Activated T-cell treated with anti-CD3 and anti-CD28 coated beads for 48 hours (primary cell): Measurements from ENCODE around the gene PAOX.
"Not testable (repeated sequence)": the region's sequence is repeated elsewhere in the genome, so short reads cannot be mapped to it uniquely, and the experiment has no call there.

Source experiments
- DNase-seq: peaks from one replicate; pipeline ENCODE4 v3.0.0-alpha.2; 2020; ENCODE audit warnings: low read depth

Gene PAOX

DNA sequence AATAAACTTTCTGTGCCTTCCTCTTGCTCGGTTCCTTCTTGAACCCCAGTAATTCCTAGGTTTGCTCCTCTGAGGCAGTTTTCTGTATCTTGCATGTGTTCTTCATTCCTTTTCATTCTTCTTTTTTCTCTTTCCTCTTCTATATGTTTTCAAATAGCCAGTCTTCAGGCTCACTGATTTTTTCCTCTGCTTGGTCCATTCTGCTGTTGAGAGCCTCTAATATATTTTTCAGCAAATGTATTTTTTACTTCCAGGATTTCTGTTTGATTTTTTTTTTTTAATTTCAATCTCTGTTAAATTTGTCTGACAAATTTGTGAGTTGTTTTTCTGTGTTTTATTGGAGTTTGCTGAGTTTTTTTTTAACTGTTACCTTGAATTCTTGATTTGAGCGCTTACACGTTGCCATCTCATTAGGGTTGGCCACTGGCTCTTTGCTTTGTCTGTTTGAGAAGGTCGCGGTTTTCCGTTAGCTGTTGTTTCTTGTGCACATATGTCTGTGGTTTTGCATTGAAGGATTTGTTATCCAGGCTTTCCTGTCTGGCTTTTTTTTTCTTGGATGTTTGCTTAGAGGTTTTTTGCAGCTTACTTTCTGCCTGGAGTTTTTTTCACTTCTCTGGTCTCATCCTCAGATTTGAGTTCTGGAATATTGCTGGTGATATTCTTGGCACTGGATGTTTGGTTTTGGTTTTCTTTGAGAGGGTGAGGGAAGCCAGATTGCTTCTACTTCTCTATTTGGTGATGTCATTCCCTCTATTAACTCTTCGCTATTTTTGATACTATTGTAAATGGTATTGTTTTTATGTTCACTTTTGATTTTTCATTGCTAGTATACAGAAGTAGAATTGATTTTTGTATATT is 32.7 kb downstream of the PAOX start:
- no peak for DNase-seq

GRCh38 chr10:133412381-133412711 is 33.3 kb downstream of the PAOX start:
- DNase-seq: no peak

DNA sequence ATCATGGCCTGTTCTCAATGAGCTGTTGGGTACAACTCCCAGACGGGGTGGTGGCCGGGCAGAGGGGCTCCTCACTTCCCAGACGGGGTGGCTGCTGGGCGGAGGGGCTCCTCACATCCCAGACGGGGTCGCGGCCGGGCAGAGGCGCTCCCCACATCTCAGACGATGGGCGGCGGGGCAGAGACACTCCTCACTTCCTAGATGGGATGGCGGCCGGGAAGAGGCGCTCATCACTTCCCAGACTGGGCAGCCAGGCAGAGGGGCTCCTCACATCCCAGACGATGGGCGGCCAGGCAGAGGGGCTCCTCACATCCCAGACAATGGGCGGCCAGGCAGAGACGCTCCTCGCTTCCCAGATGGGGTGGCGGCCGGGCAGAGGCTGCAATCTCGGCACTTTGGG is 35.3 kb downstream of the PAOX start:
- not testable (repeated sequence) for DNase-seq

DNA sequence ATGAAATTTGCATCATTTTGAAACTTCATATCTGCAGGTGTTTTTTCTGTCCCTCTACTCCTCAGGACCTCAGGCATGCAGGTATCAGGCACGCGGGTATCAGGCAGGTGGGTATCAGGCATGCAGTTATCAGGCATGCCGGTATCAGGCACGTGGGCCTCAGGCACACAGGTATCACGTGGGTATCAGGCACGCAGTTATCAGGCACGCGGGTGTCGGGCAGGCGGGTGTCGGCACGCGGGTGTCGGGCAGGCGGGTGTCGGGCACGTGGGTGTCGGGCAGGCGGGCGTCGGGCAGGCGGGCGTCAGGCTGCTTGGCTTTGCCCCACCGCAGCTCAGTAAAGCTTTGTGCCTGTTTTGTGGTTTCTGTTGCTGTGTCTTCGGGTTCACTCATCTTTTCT is 36.7 kb downstream of the PAOX start:
- DNase-seq: no peak

DNA sequence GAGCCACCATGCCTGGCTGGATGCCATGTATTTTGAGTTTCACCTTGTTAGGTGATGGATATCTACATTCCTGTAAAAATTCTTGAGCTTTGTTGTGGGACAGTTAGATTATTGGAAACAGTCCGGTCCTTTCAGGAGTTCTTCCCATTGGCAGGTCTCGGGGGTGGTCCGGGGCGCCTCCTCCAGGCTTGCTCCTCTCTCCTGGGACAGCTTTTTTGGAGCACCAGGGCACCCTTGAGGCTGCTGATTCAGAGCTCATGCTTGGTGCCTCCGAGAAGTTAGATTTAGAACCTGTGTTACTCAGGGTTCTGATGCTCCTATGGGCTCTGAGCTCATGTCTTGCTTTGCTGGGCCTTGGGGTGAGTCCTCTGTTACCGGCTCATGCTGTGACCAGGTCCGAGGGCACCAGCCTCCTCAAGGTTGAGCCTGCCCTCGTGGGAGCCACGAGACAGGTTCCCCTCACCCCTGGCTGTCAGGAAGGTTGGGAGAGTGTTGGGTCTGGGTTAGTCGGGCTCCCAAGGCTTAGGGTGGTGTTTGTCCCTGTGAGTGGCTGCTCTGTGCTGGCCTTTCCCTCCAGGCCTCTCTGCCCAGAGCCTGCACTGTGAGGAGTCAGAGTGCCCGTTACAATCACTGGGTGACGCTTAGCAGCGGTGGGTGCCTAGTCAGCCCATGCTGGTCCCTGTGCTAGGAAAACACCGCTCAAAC is 39.4 kb downstream of the PAOX start:
- DNase-seq: no peak

GRCh38 chr10:133419211-133419950 is 40.3 kb downstream of the PAOX start:
- DNase-seq: no peak

GRCh38 chr10:133420028-133420427 is 41.0 kb downstream of the PAOX start:
- no peak for DNase-seq

GRCh38 chr10:133420579-133420978 is 41.5 kb downstream of the PAOX start:
- DNase-seq: no peak

GRCh38 chr10:133421336-133422222 is 42.5 kb downstream of the PAOX start:
- DNase-seq: no peak

GRCh38 chr10:133422223-133422806 is 43.3 kb downstream of the PAOX start:
- DNase-seq: no peak

DNA sequence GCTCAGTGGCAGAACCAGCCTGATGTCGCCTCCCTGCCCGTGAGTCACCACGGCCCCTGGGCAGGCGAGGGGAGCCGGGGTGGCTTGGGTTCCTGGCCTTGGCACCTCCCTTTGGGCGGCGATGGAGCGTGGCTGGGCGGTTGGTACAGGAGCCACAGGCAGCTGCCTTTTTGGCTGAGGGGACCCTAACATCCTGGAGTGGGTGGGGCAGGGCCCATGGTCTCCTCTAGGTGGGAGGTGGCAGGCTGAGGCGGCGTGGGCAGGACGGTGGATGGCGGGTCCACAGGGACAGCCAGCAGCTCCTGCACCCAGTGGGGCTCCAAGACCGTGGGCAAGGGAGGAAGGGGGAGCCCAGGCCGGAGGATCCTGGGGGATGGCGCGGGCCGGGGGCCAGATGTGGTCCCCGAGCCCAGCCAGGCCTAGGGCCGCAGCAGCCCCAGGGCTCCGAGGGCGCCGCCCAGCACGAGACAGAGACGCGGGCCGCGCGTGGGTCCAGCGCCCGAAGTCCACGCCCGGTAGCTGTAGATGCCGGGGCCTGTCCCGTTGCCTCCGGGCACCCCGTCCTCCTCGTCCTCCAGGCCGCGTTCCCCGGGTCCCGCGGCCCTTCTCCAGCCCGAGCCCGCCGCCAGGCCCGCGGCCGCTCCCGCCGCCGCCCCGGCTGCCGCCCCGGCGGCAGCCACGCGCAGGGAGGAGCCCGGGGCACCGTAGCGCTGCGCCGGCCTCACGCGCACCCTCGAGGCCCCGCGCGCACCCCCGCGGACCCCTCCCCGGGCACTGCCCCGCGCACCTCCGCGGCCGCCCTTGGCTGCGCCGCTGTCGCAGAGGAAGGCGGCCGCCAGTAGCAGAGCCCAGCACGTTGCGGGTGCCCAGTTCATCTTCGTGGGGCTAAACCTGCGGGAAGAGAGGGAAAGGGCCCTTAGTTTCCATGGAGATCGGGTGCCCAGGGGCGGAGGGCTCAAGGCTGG is 44.0 kb downstream of the PAOX start:
- no peak for DNase-seq

DNA sequence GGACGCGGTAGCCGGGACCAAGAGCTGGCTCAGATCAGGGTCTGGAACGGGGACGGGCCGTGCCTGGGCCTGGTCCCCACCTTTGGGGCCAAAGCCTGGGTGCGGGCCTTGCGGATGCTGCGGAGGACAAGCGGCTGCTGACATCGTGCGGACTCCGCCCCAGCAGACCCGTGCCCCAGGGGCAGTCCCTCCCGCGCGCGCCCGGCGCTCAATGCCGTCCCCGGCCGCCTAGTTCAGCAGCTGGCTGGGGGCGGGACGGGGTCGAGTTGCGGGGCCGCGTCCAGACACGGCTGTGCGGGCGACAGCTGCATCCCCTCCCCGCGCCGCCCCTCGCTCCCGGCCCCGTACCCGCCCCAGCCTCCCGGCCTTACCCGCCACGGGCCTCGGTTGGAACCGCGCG is 45.0 kb downstream of the PAOX start:
- not testable (repeated sequence) for DNase-seq

- DNase-seq: not testable (repeated sequence)
Measured at GRCh38 chr10:133424601-133425000, 45.5 kb downstream of the PAOX start, which contains the start of gene SPRN. SPRN (minus strand) TSS chr10:133424625; CDS start chr10:133423681, 944 bp downstream.

DNA sequence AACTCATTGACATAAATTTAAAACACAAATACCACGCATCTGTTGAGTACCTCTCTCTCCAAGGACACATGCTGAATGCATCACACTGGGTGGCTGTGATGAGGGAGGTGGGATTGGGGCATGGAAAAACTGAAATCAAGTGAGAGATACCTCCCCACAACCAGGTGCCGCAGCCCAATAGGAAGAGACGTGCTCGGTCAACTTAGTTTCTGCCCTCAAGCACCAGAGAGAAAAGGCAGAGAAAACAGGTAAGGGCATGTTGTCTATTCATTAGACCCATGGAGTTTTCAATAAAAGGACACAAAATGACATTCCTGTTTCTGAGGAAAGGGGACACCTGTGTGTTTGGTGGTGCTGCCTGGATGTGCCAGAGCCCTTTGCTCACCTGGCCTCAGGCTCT is 50.5 kb downstream of the PAOX start:
- DNase-seq: not testable (repeated sequence)

DNA sequence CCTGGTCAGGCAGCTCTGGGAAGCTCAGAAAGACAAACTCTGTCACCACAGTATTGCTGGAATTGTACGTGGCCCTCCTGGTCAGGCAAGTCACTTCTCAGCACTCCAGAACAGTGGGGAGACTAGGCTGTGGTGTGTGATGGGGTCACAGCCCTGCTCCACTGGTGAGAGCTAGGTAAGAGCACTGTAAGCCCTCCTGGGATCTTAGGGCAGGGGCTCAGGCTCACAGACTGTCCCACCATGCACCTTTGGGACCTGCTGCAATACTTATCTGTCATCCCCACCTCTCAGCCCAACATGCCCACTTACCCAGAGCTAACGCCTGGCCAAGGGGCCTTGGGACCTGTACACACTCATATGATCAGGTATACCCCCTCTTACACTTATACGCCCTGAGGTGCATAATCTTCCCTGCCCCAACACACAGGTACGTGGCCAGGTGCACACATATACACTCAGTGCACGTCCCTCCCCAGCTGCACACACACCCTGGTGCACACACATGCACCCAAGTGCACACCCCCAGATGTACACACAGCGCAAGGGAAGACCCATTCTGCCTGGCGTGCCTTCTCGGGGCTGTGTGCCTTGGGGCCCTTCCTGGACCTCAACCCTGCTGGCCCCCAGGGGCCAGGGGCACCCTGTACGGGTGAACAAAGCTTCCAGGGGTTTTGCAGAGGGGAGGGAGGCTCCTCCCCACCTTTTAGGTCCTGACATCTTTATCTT is 53.0 kb downstream of the PAOX start:
- DNase-seq: not testable (repeated sequence)

GRCh38 chr10:133432789-133433188 is 53.7 kb downstream of the PAOX start:
- DNase-seq: not testable (repeated sequence)

- DNase-seq: no peak
Measured at GRCh38 chr10:133438711-133439273, 59.7 kb downstream of the PAOX start.

- no peak for DNase-seq
Measured at GRCh38 chr10:133439517-133440461, 60.7 kb downstream of the PAOX start.
